HepG2 (cell line): ENCODE data around the gene ALG14. TPM values are rescaled to one million over a fixed set of nuclear protein-coding genes. Genes with fewer than 3 reads are reported as not detected.

Source experiments
- AKAP8 ChIP-seq: sonication (generic); formaldehyde crosslinking; IDR thresholded peaks from 2 replicates; pipeline ENCODE4 v1.5.1; 2020; ENCODE audit warnings: mild to moderate bottlenecking, missing genetic modification reagents
- ATAD3A ChIP-seq: sonication (generic); formaldehyde crosslinking; IDR thresholded peaks from 2 replicates; pipeline ENCODE4 v1.4.0; 2020; ENCODE audit warnings: missing genetic modification reagents
- BRCA1 ChIP-seq: sonication (generic); formaldehyde crosslinking; IDR thresholded peaks from 2 replicates; pipeline ENCODE4 v1.4.0; 2020; ENCODE audit warnings: missing genetic modification reagents
- CREM ChIP-seq, 2 experiments: sonication (generic) in 1 of 2; formaldehyde crosslinking in 1 of 2; IDR thresholded peaks; 2 replicates each; pipeline versions ENCODE4 v1.4.0 to v1.6.1; 2016 to 2020; ENCODE audit warnings: antibody characterized with exemption in 1 of 2, mild to moderate bottlenecking in 1 of 2, missing genetic modification reagents in 1 of 2
- FOXA3 ChIP-seq: IDR thresholded peaks from 2 replicates; pipeline ENCODE4 v1.6.1; 2016; ENCODE audit warnings: missing genetic modification reagents, missing compliant biosample characterization
- FOXJ3 ChIP-seq: sonication (generic); formaldehyde crosslinking; IDR thresholded peaks from 2 replicates; pipeline ENCODE4 v1.4.0; 2020; ENCODE audit warnings: missing genetic modification reagents, mild to moderate bottlenecking, borderline replicate concordance
- FOXP4 ChIP-seq: sonication (generic); formaldehyde crosslinking; IDR thresholded peaks from 2 replicates; pipeline ENCODE4 v1.4.0; 2020; ENCODE audit warnings: missing genetic modification reagents
- MEIS2 ChIP-seq: sonication (generic); formaldehyde crosslinking; IDR thresholded peaks from 2 replicates; pipeline ENCODE4 v1.9.0; 2021; ENCODE audit warnings: mild to moderate bottlenecking, missing genetic modification reagents
- ZKSCAN8 ChIP-seq: IDR thresholded peaks from 2 replicates; pipeline ENCODE4 v1.6.1; 2016; ENCODE audit warnings: borderline replicate concordance, missing genetic modification reagents, missing compliant biosample characterization
- ZNF543 ChIP-seq: sonication (generic); formaldehyde crosslinking; IDR thresholded peaks from 2 replicates; pipeline ENCODE4 v1.4.0; 2020; ENCODE audit warnings: mild to moderate bottlenecking, missing genetic modification reagents
- ZNF747 ChIP-seq: sonication (generic); formaldehyde crosslinking; IDR thresholded peaks from 2 replicates; pipeline ENCODE4 v1.8.1; 2023; ENCODE audit warnings: missing genetic modification reagents, mild to moderate bottlenecking, borderline replicate concordance
- polyA plus RNA-seq, 8 experiments: library from polyadenylated mRNA; depleted of rRNA in 3 of 8; stranded (reverse) in 7 of 8; unstranded in 1 of 8; fragments of >200 nt; fragmentation: Illumina TruSeq in 4 of 8; extraction: Trizol in 4 of 8; gene quantifications; 2 replicates each; pipeline versions ENCODE4 v1.2.1 to v1.2.3, GENCODE V29; 2011 to 2016; ENCODE audit warnings: low read depth in 4 of 8, missing spikeins in 1 of 8, mixed read lengths in 1 of 8; ENCODE audit not compliant: insufficient read depth in 1 of 8
- total RNA-seq, 5 experiments: library from RNA; depleted of rRNA; stranded (reverse); fragments of >200 nt; fragmentation: Illumina TruSeq; extraction: Trizol; gene quantifications; 2 replicates each; pipeline ENCODE4 v1.2.3, GENCODE V29; 2016; ENCODE audit warnings: low read depth in 1 of 5
- TF ChIP-seq, protein P1 (sequence below): sonication (generic); formaldehyde crosslinking; IDR thresholded peaks from 2 replicates; pipeline ENCODE4 v1.5.0; 2020; ENCODE audit warnings: missing genetic modification reagents
- TF ChIP-seq, protein P2 (sequence below): sonication (generic); formaldehyde crosslinking; IDR thresholded peaks from 2 replicates; pipeline ENCODE4 v1.8.1; 2022; ENCODE audit warnings: mild to moderate bottlenecking, missing genetic modification reagents
- TF ChIP-seq, protein P3 (sequence below): sonication (generic); formaldehyde crosslinking; IDR thresholded peaks from 2 replicates; pipeline ENCODE4 v1.5.0; 2020; ENCODE audit warnings: mild to moderate bottlenecking, missing genetic modification reagents
- TF ChIP-seq, protein P4 (sequence below): sonication (generic); formaldehyde crosslinking; IDR thresholded peaks from 2 replicates; pipeline ENCODE4 v1.4.0; 2020; ENCODE audit warnings: missing genetic modification reagents

ALG14 gene
- total and polyA plus RNA-seq, 2 of the 13 experiments (the other 11 are each of a cell fraction or from before 2014, with no cell fraction given) = 4.5 to 12.7 TPM

DNA sequence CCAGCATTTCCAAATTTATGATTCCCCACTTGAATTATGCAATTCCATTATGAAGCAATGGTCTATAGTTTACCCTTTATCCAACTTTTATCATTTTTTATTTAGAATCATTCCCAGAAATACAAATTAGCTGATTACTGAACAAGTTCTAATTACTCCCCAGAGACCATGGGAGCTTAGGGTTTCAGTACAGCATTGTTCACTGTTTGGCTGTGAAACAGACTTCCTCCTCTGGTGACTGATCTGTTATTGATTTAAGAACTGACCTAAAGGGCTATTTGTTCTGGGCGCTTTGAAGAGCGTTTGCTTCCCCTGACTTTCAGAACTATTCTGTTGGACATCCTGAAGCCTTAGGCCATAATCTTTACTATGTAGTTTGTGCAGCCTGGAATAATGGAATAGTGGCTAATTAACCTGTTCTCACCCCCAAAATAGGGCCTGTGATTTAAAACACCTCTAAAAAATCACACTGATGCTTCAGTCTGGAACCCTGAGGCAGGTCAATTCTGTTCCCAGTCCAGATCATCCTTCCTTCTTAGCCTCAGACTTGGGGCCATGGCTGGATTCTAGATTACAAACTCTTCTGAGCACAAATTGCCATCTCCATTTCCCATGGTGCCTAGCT lies 58.7 kb downstream of the ALG14 start (continued):
- TF ChIP-seq ZKSCAN8 (CRISPR knock-in tag) (0 out of 2 replicates have a peak, but pooled peaks have one; percentile 22), FOXA3 (CRISPR knock-in tag) (peak; percentile 90), CREM (IDR thresholded peaks at IDR 0.05) (peak; percentile 75), CREM (CRISPR knock-in tag; IDR thresholded peaks at IDR 0.05) (no peak), AKAP8 (CRISPR knock-in tag) (no peak), ZNF543 (no peak), BRCA1 (CRISPR knock-in tag) (peak; percentile 29; the same call in 1 of the 2 replicates), FOXP4 (CRISPR knock-in tag) (peak; percentile 79), ATAD3A (CRISPR knock-in tag) (no peak), FOXJ3 (peak; percentile 73; the same call in 1 of the 2 replicates), ZNF747 (peak; percentile 25; the same call in 1 of the 2 replicates), MEIS2 (CRISPR knock-in tag) (peak; percentile 78; the same call in 1 of the 2 replicates)
- TF ChIP-seq, protein P1, sequence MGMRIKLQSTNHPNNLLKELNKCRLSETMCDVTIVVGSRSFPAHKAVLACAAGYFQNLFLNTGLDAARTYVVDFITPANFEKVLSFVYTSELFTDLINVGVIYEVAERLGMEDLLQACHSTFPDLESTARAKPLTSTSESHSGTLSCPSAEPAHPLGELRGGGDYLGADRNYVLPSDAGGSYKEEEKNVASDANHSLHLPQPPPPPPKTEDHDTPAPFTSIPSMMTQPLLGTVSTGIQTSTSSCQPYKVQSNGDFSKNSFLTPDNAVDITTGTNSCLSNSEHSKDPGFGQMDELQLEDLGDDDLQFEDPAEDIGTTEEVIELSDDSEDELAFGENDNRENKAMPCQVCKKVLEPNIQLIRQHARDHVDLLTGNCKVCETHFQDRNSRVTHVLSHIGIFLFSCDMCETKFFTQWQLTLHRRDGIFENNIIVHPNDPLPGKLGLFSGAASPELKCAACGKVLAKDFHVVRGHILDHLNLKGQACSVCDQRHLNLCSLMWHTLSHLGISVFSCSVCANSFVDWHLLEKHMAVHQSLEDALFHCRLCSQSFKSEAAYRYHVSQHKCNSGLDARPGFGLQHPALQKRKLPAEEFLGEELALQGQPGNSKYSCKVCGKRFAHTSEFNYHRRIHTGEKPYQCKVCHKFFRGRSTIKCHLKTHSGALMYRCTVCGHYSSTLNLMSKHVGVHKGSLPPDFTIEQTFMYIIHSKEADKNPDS (CRISPR knock-in tag) = no peak
- TF ChIP-seq, protein P2, sequence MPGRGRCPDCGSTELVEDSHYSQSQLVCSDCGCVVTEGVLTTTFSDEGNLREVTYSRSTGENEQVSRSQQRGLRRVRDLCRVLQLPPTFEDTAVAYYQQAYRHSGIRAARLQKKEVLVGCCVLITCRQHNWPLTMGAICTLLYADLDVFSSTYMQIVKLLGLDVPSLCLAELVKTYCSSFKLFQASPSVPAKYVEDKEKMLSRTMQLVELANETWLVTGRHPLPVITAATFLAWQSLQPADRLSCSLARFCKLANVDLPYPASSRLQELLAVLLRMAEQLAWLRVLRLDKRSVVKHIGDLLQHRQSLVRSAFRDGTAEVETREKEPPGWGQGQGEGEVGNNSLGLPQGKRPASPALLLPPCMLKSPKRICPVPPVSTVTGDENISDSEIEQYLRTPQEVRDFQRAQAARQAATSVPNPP (CRISPR knock-in tag) = no peak
- TF ChIP-seq, protein P3, sequence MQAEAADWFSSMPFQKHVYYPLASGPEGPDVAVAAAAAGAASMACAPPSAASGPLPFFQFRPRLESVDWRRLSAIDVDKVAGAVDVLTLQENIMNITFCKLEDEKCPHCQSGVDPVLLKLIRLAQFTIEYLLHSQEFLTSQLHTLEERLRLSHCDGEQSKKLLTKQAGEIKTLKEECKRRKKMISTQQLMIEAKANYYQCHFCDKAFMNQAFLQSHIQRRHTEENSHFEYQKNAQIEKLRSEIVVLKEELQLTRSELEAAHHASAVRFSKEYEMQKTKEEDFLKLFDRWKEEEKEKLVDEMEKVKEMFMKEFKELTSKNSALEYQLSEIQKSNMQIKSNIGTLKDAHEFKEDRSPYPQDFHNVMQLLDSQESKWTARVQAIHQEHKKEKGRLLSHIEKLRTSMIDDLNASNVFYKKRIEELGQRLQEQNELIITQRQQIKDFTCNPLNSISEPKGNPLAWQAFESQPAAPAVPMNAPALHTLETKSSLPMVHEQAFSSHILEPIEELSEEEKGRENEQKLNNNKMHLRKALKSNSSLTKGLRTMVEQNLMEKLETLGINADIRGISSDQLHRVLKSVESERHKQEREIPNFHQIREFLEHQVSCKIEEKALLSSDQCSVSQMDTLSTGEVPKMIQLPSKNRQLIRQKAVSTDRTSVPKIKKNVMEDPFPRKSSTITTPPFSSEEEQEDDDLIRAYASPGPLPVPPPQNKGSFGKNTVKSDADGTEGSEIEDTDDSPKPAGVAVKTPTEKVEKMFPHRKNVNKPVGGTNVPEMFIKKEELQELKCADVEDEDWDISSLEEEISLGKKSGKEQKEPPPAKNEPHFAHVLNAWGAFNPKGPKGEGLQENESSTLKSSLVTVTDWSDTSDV (CRISPR knock-in tag) = no peak
- TF ChIP-seq, protein P4, sequence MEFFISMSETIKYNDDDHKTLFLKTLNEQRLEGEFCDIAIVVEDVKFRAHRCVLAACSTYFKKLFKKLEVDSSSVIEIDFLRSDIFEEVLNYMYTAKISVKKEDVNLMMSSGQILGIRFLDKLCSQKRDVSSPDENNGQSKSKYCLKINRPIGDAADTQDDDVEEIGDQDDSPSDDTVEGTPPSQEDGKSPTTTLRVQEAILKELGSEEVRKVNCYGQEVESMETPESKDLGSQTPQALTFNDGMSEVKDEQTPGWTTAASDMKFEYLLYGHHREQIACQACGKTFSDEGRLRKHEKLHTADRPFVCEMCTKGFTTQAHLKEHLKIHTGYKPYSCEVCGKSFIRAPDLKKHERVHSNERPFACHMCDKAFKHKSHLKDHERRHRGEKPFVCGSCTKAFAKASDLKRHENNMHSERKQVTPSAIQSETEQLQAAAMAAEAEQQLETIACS (CRISPR knock-in tag) = no peak
